H1 (cell line): ENCODE results near the gene ZNF791. TPM values are rescaled to one million over a fixed set of nuclear protein-coding genes. Genes with fewer than 3 reads are reported as not detected.

Experiments
- BACH1 ChIP-seq: IDR thresholded peaks from 2 replicates; pipeline ENCODE4 v1.6.1; 2012; ENCODE audit warnings: low read length, improper control_type of control experiment
- CBX5 ChIP-seq: fragments of 300-800, 300-1000 bp; sonication (generic); IDR thresholded peaks from 2 replicates; pipeline ENCODE4 v1.7.1; 2016; ENCODE audit warnings: antibody characterized with exemption, low read length, low read depth
- CBX8 ChIP-seq: fragments of 300-800, 300-1000 bp; sonication (generic); IDR thresholded peaks from 2 replicates; pipeline ENCODE4 v1.7.1; 2016; ENCODE audit warnings: low read depth, low read length, borderline replicate concordance
- CHD1 ChIP-seq: IDR thresholded peaks from 2 replicates; pipeline ENCODE4 v1.6.1; 2012; ENCODE audit warnings: low read depth, low read length, improper control_type of control experiment
- CHD2 ChIP-seq: IDR thresholded peaks from 2 replicates; pipeline ENCODE4 v1.6.1; 2012; ENCODE audit warnings: low read length, improper control_type of control experiment
- CTBP2 ChIP-seq: IDR thresholded peaks from 2 replicates; pipeline ENCODE4 v1.7.0; 2011; ENCODE audit warnings: borderline replicate concordance, mild to moderate bottlenecking, moderate library complexity, mixed read lengths, low read length; ENCODE audit not compliant: insufficient read depth, insufficient read length
- EP300 ChIP-seq, 2 experiments: IDR thresholded peaks; 1 replicate in 1 of 2; 2 replicates in 1 of 2; pipeline ENCODE4 v1.6.1; 2011 to 2012; ENCODE audit warnings: low read depth in 2 of 2, low read length in 2 of 2, mild to moderate bottlenecking in 2 of 2, borderline replicate concordance in 1 of 2, inconsistent platforms in 1 of 2, moderate library complexity in 1 of 2
- EZH2 ChIP-seq: fragments of 200-600 bp; sonication (generic); IDR thresholded peaks from 2 replicates; pipeline ENCODE4 v1.7.1; 2012; ENCODE audit warnings: low read depth, mild to moderate bottlenecking, moderate library complexity, low read length, inconsistent platforms; ENCODE audit not compliant: severe bottlenecking
- GABPA ChIP-seq: IDR thresholded peaks from 2 replicates; pipeline ENCODE4 v1.6.1; 2011; ENCODE audit warnings: mild to moderate bottlenecking, low read length, moderate library complexity, borderline replicate concordance; ENCODE audit not compliant: insufficient read depth
- HDAC2 ChIP-seq, 2 experiments: fragments of 300-600 bp in 1 of 2; sonication (generic) in 1 of 2; IDR thresholded peaks; 2 replicates each; pipeline ENCODE4 v1.6.1; 2011 to 2012; ENCODE audit warnings: low read depth in 2 of 2, low read length in 2 of 2, mild to moderate bottlenecking in 2 of 2, moderate library complexity in 2 of 2, borderline replicate concordance in 1 of 2, inconsistent platforms in 1 of 2
- HDAC6 ChIP-seq: IDR thresholded peaks from one replicate; pipeline ENCODE4 v1.7.1; 2012; ENCODE audit warnings: low read depth, mild to moderate bottlenecking, inconsistent platforms, low read length, moderate library complexity
- KDM4A ChIP-seq: IDR thresholded peaks from one replicate; pipeline ENCODE4 v1.7.1; 2012; ENCODE audit warnings: low read depth, mild to moderate bottlenecking, moderate library complexity, low read length, inconsistent platforms; ENCODE audit not compliant: severe bottlenecking
- NANOG ChIP-seq: IDR thresholded peaks from 2 replicates; pipeline ENCODE4 v1.6.1; 2011; ENCODE audit warnings: low read length, low read depth, mild to moderate bottlenecking, inconsistent platforms; ENCODE audit not compliant: insufficient read depth, poor library complexity, severe bottlenecking
- POLR2A ChIP-seq, 2 experiments: IDR thresholded peaks; 1 replicate in 1 of 2; 2 replicates in 1 of 2; pipeline ENCODE4 v1.6.1; 2011; ENCODE audit warnings: low read depth in 2 of 2, low read length in 2 of 2, mild to moderate bottlenecking in 2 of 2; ENCODE audit errors: control extremely low read depth in 1 of 2
- POLR2AphosphoS5 ChIP-seq: IDR thresholded peaks from 2 replicates; pipeline ENCODE4 v1.6.1; 2011; ENCODE audit warnings: low read depth, low read length
- RBBP5 ChIP-seq: IDR thresholded peaks from 2 replicates; pipeline ENCODE4 v1.7.1; 2012; ENCODE audit warnings: low read depth, mild to moderate bottlenecking, inconsistent platforms, low read length, moderate library complexity, borderline replicate concordance
- RNF2 ChIP-seq: fragments of 200-900, 300-1000 bp; sonication (generic); IDR thresholded peaks from 2 replicates; pipeline ENCODE4 v1.7.1; 2016; ENCODE audit warnings: borderline replicate concordance, low read depth, mild to moderate bottlenecking, antibody characterized with exemption, low read length; ENCODE audit not compliant: poor library complexity, severe bottlenecking; ENCODE audit errors: missing control alignments
- SAP30 ChIP-seq: fragments of 300-600 bp; sonication (generic); IDR thresholded peaks from 2 replicates; pipeline ENCODE4 v1.7.1; 2012; ENCODE audit warnings: low read length, moderate library complexity, mild to moderate bottlenecking, inconsistent platforms; ENCODE audit not compliant: insufficient read depth, insufficient replicate concordance
- SP1 ChIP-seq: IDR thresholded peaks from 2 replicates; pipeline ENCODE4 v1.6.1; 2011; ENCODE audit warnings: low read depth, low read length
- SUZ12 ChIP-seq: fragments of 200-600 bp; sonication (generic); IDR thresholded peaks from 2 replicates; pipeline ENCODE4 v1.6.1; 2012; ENCODE audit warnings: mild to moderate bottlenecking, inconsistent platforms, low read length, moderate library complexity, mixed read lengths
- TAF7 ChIP-seq: optimal IDR thresholded peaks from 2 replicates; pipeline ENCODE3; 2011; ENCODE audit warnings: low read depth, mild to moderate bottlenecking, inconsistent platforms, low read length, moderate library complexity, borderline replicate concordance
- TEAD4 ChIP-seq: IDR thresholded peaks from 2 replicates; pipeline ENCODE4 v1.6.1; 2012; ENCODE audit warnings: low read depth, low read length, inconsistent platforms, mixed read lengths
- polyA plus RNA-seq, 7 experiments: library from polyadenylated mRNA; depleted of rRNA in 3 of 7; stranded (reverse) in 5 of 7; unstranded in 2 of 7; fragments of >200 nt in 5 of 7; fragments of 200-250 nt in 2 of 7; gene quantifications; 1 replicate in 5 of 7; 2 replicates in 1 of 7; 4 replicates in 1 of 7; pipeline versions ENCODE4 v1.2.1 to v1.2.3, GENCODE V29; 2011 to 2013; ENCODE audit warnings: missing spikeins in 2 of 7, mixed read lengths in 2 of 7
- total RNA-seq: library from RNA; stranded (reverse); fragmentation: NEBNext Ultra II Directional; extraction: Animal tissue kit (Norgen Biotek cat#: 25700); gene quantifications from 2 replicates; pipeline ENCODE4 v1.2.1, GENCODE V29; 2021

Gene ZNF791
- total and polyA plus RNA-seq, 2 of the 8 experiments (the other 6 are each of a cell fraction or from before 2014, with no cell fraction given), result 4.1 to 18.6 TPM

GRCh38 chr19:12681074-12681987 lies 70.6 kb downstream of the ZNF791 start, which contains the start of gene DHPS (continued):
- TF ChIP-seq KDM4A, result peak; percentile 52
- no peak for TF ChIP-seq CBX8
- no peak for TF ChIP-seq HDAC6
- peak; percentile 85 for TF ChIP-seq TAF7
- no peak for TF ChIP-seq SAP30
- TF ChIP-seq RNF2, result no peak
- no peak for TF ChIP-seq SUZ12
- TF ChIP-seq EP300 (IDR thresholded peaks at IDR 0.05; ENCODE audit: borderline replicate concordance in 1 of 2, low read depth in 2 of 2, low read length in 2 of 2), result no peak
- TF ChIP-seq CHD1, result no peak
- TF ChIP-seq RBBP5, result peak; percentile 71
- TF ChIP-seq CHD2, result no peak; the same call in 1 of the 2 replicates
- TF ChIP-seq SP1, result peak; percentile 73
- TF ChIP-seq BACH1, result no peak
- TF ChIP-seq POLR2A (IDR thresholded peaks at IDR 0.05; ENCODE audit: control extremely low read depth in 1 of 2, low read depth in 2 of 2, low read length in 2 of 2), result peak; percentile 63 to 96
- no peak for TF ChIP-seq HDAC2 (IDR thresholded peaks at IDR 0.05; ENCODE audit: borderline replicate concordance in 1 of 2, low read depth in 2 of 2, low read length in 2 of 2)
- TF ChIP-seq GABPA, result peak; percentile 87
- no peak for TF ChIP-seq CBX5
- TF ChIP-seq TEAD4, result no peak
- peak; percentile 97 for TF ChIP-seq POLR2AphosphoS5
- TF ChIP-seq NANOG, result no peak
- no peak for TF ChIP-seq EZH2
- no peak for TF ChIP-seq CTBP2
